DND-41 (cell line): Measurements from ENCODE around the gene ATXN7.

Experiments used
- EZH2 ChIP-seq: IDR thresholded peaks from 3 replicates; pipeline ENCODE4 v1.6.1; 2012; ENCODE audit warnings: borderline replicate concordance, low read depth, mild to moderate bottlenecking, moderate library complexity, low read length, inconsistent platforms; ENCODE audit not compliant: severe bottlenecking
- TF ChIP-seq, protein P1 (sequence below): IDR thresholded peaks from 2 replicates; pipeline ENCODE4 v1.5.1; 2012; ENCODE audit warnings: borderline replicate concordance, low read length, moderate library complexity, mild to moderate bottlenecking; ENCODE audit not compliant: poor library complexity, severe bottlenecking; ENCODE audit errors: extremely low read depth

DNA sequence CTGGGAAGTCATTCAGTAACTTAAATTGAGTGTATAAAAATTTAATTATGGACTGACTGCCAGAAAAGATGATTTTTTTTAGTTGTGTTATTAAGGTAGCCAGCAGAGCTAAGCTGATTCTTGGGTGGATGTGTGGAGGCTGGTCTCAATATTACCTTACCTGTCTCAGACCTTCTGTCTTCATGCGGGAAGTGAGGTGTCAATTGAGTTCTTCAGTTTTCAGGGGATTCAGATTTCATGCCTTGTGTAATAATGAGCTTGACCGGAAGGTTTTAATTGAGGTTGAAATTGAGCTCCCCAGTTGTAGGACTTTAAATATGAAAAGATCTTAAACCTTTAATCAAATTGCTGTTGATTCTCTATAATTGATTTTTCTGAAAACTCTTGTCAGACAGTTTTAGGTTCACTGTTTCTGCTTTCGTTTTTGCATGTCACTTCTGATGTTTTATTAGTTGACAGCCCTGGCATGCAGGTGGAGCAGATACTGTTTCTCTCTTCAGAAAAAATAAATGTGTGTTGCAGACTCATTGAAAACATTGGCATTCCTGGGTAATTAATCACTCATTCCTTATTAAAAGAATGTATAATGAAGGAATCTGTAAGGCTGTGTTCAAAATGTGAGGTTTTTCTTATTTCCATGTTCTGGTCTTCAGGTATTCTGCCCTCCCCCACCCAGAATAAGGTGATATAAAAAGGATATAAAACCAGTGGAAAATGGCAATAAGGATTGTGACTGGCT, 105.1 kb downstream of the ATXN7 start:
- TF ChIP-seq, protein P1, sequence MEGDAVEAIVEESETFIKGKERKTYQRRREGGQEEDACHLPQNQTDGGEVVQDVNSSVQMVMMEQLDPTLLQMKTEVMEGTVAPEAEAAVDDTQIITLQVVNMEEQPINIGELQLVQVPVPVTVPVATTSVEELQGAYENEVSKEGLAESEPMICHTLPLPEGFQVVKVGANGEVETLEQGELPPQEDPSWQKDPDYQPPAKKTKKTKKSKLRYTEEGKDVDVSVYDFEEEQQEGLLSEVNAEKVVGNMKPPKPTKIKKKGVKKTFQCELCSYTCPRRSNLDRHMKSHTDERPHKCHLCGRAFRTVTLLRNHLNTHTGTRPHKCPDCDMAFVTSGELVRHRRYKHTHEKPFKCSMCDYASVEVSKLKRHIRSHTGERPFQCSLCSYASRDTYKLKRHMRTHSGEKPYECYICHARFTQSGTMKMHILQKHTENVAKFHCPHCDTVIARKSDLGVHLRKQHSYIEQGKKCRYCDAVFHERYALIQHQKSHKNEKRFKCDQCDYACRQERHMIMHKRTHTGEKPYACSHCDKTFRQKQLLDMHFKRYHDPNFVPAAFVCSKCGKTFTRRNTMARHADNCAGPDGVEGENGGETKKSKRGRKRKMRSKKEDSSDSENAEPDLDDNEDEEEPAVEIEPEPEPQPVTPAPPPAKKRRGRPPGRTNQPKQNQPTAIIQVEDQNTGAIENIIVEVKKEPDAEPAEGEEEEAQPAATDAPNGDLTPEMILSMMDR = no peak
- TF ChIP-seq EZH2 = no peak
